Fibroblast of lung (primary cell): ENCODE results near the gene ICAM3.

ENCODE experiments used
- CTCF ChIP-seq, 2 donors: IDR thresholded peaks in 1 of 2; conservative IDR thresholded peaks in 1 of 2; 1 replicate in 1 of 2; 2 replicates in 1 of 2; pipeline ENCODE4 v1.5.1; 2011 to 2012; ENCODE audit warnings: low read length in 2 of 2, control low read depth in 1 of 2, inconsistent platforms in 1 of 2, low read depth in 1 of 2, mild to moderate bottlenecking in 1 of 2
- EZH2 ChIP-seq: IDR thresholded peaks from 2 replicates; pipeline ENCODE4 v1.5.1; 2012; ENCODE audit warnings: low read length, control low read depth, mild to moderate bottlenecking; ENCODE audit errors: missing control alignments

- no peak for TF ChIP-seq CTCF (conservative IDR thresholded peaks at IDR 0.05 in 1 of 2, IDR thresholded peaks at IDR 0.05 in 1 of 2; ENCODE audit: low read depth in 1 of 2, low read length in 2 of 2)
- TF ChIP-seq EZH2, result no peak
Observed at GRCh38 chr19:10339380-10339960, at the start of gene ICAM3.
